GM23338 (cell line): Measurements from ENCODE around the gene RC3H2.

Experiments
- CREB1 ChIP-seq: fragments of 250-450 bp; sonication (Bioruptor Pico); IDR thresholded peaks from 2 replicates; pipeline ENCODE4 v1.5.0; 2020; ENCODE audit warnings: low read depth, mild to moderate bottlenecking, moderate library complexity
- CTCF ChIP-seq, 2 experiments: fragments of 200-600 bp in 1 of 2; sonication (generic) in 1 of 2; conservative IDR thresholded peaks; 2 replicates each; pipeline versions ENCODE4 v1.5.1 to v1.6.1; 2016 to 2017; ENCODE audit warnings: antibody characterized with exemption in 2 of 2, low read depth in 2 of 2, mild to moderate bottlenecking in 2 of 2, moderate library complexity in 1 of 2
- EZH2 ChIP-seq: fragments of 200-600 bp; sonication (generic); IDR thresholded peaks from one replicate; pipeline ENCODE4 v1.8.0; 2017; ENCODE audit warnings: antibody characterized with exemption, mild to moderate bottlenecking, low read depth; ENCODE audit not compliant: unreplicated experiment
- JUNB ChIP-seq: IDR thresholded peaks from one replicate; pipeline ENCODE4 v1.6.1; 2016; ENCODE audit warnings: antibody characterized with exemption; ENCODE audit not compliant: unreplicated experiment
- NANOG ChIP-seq: IDR thresholded peaks from 2 replicates; pipeline ENCODE4 v1.6.1; 2016; ENCODE audit warnings: antibody characterized with exemption, borderline replicate concordance
- POLR2AphosphoS5 ChIP-seq: IDR thresholded peaks from 2 replicates; pipeline ENCODE4 v1.6.1; 2016; ENCODE audit warnings: antibody characterized with exemption, low read depth
- ZNF114 ChIP-seq: fragments of 250-450 bp; sonication (Bioruptor Pico); IDR thresholded peaks from 2 replicates; pipeline ENCODE4 v1.5.0; 2020; ENCODE audit warnings: mild to moderate bottlenecking, moderate library complexity
- ZNF462 ChIP-seq: fragments of 250-450 bp; sonication (Bioruptor Pico); IDR thresholded peaks from 2 replicates; pipeline ENCODE4 v1.5.0; 2020; ENCODE audit warnings: mild to moderate bottlenecking, moderate library complexity

GRCh38 chr9:122822056-122822455, 83.1 kb downstream of the RC3H2 start:
- TF ChIP-seq EZH2, result no peak
- TF ChIP-seq CTCF (conservative IDR thresholded peaks at IDR 0.05; ENCODE audit: low read depth in 2 of 2), result no peak
- TF ChIP-seq JUNB, result no peak
- TF ChIP-seq CREB1, result no peak
- no peak for TF ChIP-seq ZNF114 (CRISPR knock-in tag)
- TF ChIP-seq POLR2AphosphoS5, result no peak
- TF ChIP-seq ZNF462 (CRISPR knock-in tag), result no peak
- TF ChIP-seq NANOG, result no peak
